ENCODE measurements around the gene TYK2.

- TF ChIP-seq HCFC1 (IDR thresholded peaks at IDR 0.05; ENCODE audit: low read depth, low read length) (no peak), NBN (conservative IDR thresholded peaks at IDR 0.05) (no peak), ZNF558 (CRISPR knock-in tag; IDR thresholded peaks at IDR 0.05; ENCODE audit: borderline replicate concordance) (no peak), MEIS2 (CRISPR knock-in tag; IDR thresholded peaks at IDR 0.05) (no peak)
- TF ChIP-seq, protein P1, sequence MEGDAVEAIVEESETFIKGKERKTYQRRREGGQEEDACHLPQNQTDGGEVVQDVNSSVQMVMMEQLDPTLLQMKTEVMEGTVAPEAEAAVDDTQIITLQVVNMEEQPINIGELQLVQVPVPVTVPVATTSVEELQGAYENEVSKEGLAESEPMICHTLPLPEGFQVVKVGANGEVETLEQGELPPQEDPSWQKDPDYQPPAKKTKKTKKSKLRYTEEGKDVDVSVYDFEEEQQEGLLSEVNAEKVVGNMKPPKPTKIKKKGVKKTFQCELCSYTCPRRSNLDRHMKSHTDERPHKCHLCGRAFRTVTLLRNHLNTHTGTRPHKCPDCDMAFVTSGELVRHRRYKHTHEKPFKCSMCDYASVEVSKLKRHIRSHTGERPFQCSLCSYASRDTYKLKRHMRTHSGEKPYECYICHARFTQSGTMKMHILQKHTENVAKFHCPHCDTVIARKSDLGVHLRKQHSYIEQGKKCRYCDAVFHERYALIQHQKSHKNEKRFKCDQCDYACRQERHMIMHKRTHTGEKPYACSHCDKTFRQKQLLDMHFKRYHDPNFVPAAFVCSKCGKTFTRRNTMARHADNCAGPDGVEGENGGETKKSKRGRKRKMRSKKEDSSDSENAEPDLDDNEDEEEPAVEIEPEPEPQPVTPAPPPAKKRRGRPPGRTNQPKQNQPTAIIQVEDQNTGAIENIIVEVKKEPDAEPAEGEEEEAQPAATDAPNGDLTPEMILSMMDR (CRISPR knock-in tag; IDR thresholded peaks at IDR 0.05) = no peak
These were observed 59.0 kb downstream of the TYK2 start for GRCh38 chr19:10321417-10321797.
